B cell (primary cell): ENCODE measurements around the gene CELSR3. TPM values are rescaled to one million over a fixed set of nuclear protein-coding genes. Genes with fewer than 3 reads are reported as not detected.

Experiments used
- ATAC-seq: fragments of 200-7000 bp; cut with Tn5 transposase; one replicate; pipeline ENCODE4 v1.10.0; 2021; ENCODE audit warnings: low read depth, mild to moderate bottlenecking, moderate number of reproducible peaks, moderate library complexity
- CTCF ChIA-PET: fragments of 350-600 bp; sonication (Branson Sonifier 250); formaldehyde crosslinking; loops from one replicate; lab custom pipeline; 2021; ENCODE audit warnings: antibody characterized with exemption, inconsistent platforms; lab: Charles Lee
- POLR2A ChIA-PET: fragments of 350-600 bp; sonication (Branson Sonifier 250); formaldehyde crosslinking; loops from one replicate; lab custom pipeline; 2021; ENCODE audit warnings: antibody characterized with exemption; lab: Charles Lee
- DNase-seq: peaks from one replicate; pipeline ENCODE4 v3.0.0; 2013
- H2AFZ ChIP-seq: 2 replicates; pipeline ENCODE4 v1.6.1; 2012; ENCODE audit warnings: mild to moderate bottlenecking, low read depth, low read length; ENCODE audit not compliant: insufficient read depth, poor library complexity, severe bottlenecking
- H3K27ac ChIP-seq, 2 donors: 1 replicate in 1 of 2; 2 replicates in 1 of 2; pipeline ENCODE4 v1.5.1; 2012 to 2013; ENCODE audit warnings: low read length in 2 of 2, mild to moderate bottlenecking in 2 of 2, moderate library complexity in 1 of 2
- H3K27me3 ChIP-seq, 4 experiments: fragments of 200-600 bp in 1 of 4; sonication (generic) in 1 of 4; replicated peaks in 1 of 4; 1 replicate in 2 of 4; 2 replicates in 2 of 4; pipeline versions ENCODE4 v1.6.1 to v1.7.0; 2013 to 2016; ENCODE audit warnings: low read length in 3 of 4, mild to moderate bottlenecking in 2 of 4, mixed read lengths in 1 of 4, moderate library complexity in 1 of 4; ENCODE audit not compliant: insufficient read depth in 4 of 4, control insufficient read depth in 3 of 4; ENCODE audit errors: control extremely low read depth in 1 of 4
- H3K36me3 ChIP-seq, 2 experiments: replicated peaks in 1 of 2; 1 replicate in 1 of 2; 2 replicates in 1 of 2; pipeline versions ENCODE4 v1.6.1 to v1.7.1; 2013; ENCODE audit warnings: low read length in 1 of 2; ENCODE audit not compliant: insufficient read depth in 2 of 2, control insufficient read depth in 1 of 2; ENCODE audit errors: control extremely low read depth in 1 of 2, extremely low read depth in 1 of 2
- H3K4me1 ChIP-seq, 2 donors: fragments of 200-600 bp in 1 of 2; sonication (generic) in 1 of 2; 1 replicate in 1 of 2; 2 replicates in 1 of 2; pipeline versions ENCODE4 v1.5.1 to v1.6.1; 2013 to 2017; ENCODE audit warnings: low read length in 2 of 2; ENCODE audit not compliant: control insufficient read depth in 2 of 2, insufficient read depth in 2 of 2
- H3K4me2 ChIP-seq: replicated peaks from 2 replicates; pipeline ENCODE3; 2012; ENCODE audit warnings: mild to moderate bottlenecking, low read depth, low read length; ENCODE audit not compliant: poor library complexity, severe bottlenecking
- H3K4me3 ChIP-seq, 5 experiments: fragments of 200-600 bp in 1 of 5; sonication (generic) in 1 of 5; 1 replicate in 3 of 5; 2 replicates in 2 of 5; pipeline versions ENCODE4 v1.5.1 to v1.7.0; 2011 to 2016; ENCODE audit warnings: low read length in 4 of 5, mild to moderate bottlenecking in 4 of 5, low read depth in 2 of 5, control low read depth in 1 of 5, moderate library complexity in 1 of 5; ENCODE audit not compliant: insufficient read depth in 1 of 5; ENCODE audit errors: control extremely low read depth in 1 of 5, extremely low read depth in 1 of 5
- H3K79me2 ChIP-seq: fragments of 200-600 bp; sonication (generic); one replicate; pipeline ENCODE4 v1.6.0; 2016; ENCODE audit warnings: low read length; ENCODE audit not compliant: control insufficient read depth, insufficient read depth
- H3K9ac ChIP-seq: fragments of 200-600 bp; sonication (generic); 2 replicates; pipeline ENCODE4 v1.6.1; 2017; ENCODE audit warnings: mild to moderate bottlenecking, low read length, moderate library complexity
- H3K9me3 ChIP-seq, 3 donors: one replicate each; pipeline versions ENCODE4 v1.6.1 to v1.7.1; 2013; ENCODE audit warnings: low read length in 2 of 3; ENCODE audit not compliant: control insufficient read depth in 2 of 3, insufficient read depth in 1 of 3; ENCODE audit errors: control extremely low read depth in 1 of 3
- H4K20me1 ChIP-seq: 2 replicates; pipeline ENCODE4 v1.6.0; 2012; ENCODE audit warnings: mild to moderate bottlenecking, low read length; ENCODE audit not compliant: insufficient read depth, control insufficient read depth, poor library complexity, severe bottlenecking
- H3K27ac Mint-ChIP-seq: one replicate; pipeline ENCODE4 v1.8.0; 2021; ENCODE audit warnings: mixed read lengths
- H3K27me3 Mint-ChIP-seq: one replicate; pipeline ENCODE4 v1.8.0; 2021; ENCODE audit warnings: mixed read lengths
- H3K4me1 Mint-ChIP-seq: one replicate; pipeline ENCODE4 v1.8.0; 2021; ENCODE audit warnings: mixed read lengths
- H3K4me3 Mint-ChIP-seq: one replicate; pipeline ENCODE4 v1.8.0; 2021; ENCODE audit warnings: mixed read lengths
- H3K9me3 Mint-ChIP-seq: one replicate; pipeline ENCODE4 v1.8.0; 2022; ENCODE audit warnings: mixed read lengths; ENCODE audit not compliant: insufficient read depth
- EZH2 ChIP-seq: IDR thresholded peaks from 2 replicates; pipeline ENCODE4 v1.6.1; 2012; ENCODE audit warnings: borderline replicate concordance, low read depth, mild to moderate bottlenecking, moderate library complexity, low read length; ENCODE audit not compliant: insufficient read depth, poor library complexity, severe bottlenecking
- WGBS: methylation state at CpG from one replicate; pipeline ENCODE4 v1.1.5; 2013; ENCODE audit warnings: missing lambda C conversion rate; ENCODE audit not compliant: insufficient coverage; 5-methylcytosine and 5-hydroxymethylcytosine counted together
- intact Hi-C: fragments of 100-400 bp; cut with micrococcal nuclease; formaldehyde crosslinking; loops from one replicate; pipeline ENCODE4 v1.10.0; 2022
- polyA plus RNA-seq: library from polyadenylated mRNA; depleted of rRNA; stranded (reverse); fragments of >200 nt; gene quantifications from 2 replicates; pipeline ENCODE4 v1.2.3, GENCODE V29; 2012
- total RNA-seq, 2 donors: library from RNA; stranded (reverse); fragments of 120-200 nt in 1 of 2; gene quantifications; 1 replicate in 1 of 2; 2 replicates in 1 of 2; pipeline versions ENCODE4 v1.2.3 to v1.2.4, GENCODE V29; 2013 to 2022
- TF ChIP-seq, protein P1 (sequence below): fragments of 200-600 bp; IDR thresholded peaks from one replicate; pipeline ENCODE4 v1.8.0; 2022; ENCODE audit warnings: antibody characterized with exemption, mild to moderate bottlenecking

CELSR3 gene
- total and polyA plus RNA-seq, 2 donors (not counting 1 experiment from before 2014, with no cell fraction given) = 2.4 to 2.5 TPM

DNA sequence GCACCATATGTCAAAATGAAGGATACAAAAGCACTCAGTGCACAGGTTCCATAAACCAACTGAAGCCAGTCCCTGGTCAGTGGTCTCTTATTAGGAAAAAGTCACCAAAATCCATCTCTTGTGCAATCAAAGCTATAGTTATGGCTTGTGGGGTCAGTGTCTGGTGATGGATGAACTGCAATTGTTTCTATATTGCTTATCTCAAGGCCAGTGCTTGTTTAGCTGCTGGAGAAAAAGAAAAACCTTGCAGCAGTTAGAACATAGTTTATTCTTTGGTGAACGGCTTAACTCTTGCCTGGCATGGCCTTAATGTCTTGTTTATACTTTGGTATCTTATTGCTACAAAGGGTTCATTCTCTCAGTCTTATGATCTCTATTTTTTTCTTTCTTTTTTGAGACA lies 50.4 kb downstream of the CELSR3 start:
- Histone ChIP-seq H3K9me3 (peaks cover 0 to 7% (median 4%) of the 10 kb centered on the region in 3 donors), H3K27ac (no peak overlapping the region), H4K20me1 (no peaks in the 10 kb centered on the region), H3K4me3 (no peak overlapping the region), H3K79me2 (peaks cover 29% of the 10 kb centered on the region), H3K9ac (no peak overlapping the region), H2AFZ (no peak overlapping the region), H3K4me2 (no peak overlapping the region), H3K4me1 (peaks cover 10 to 14% of the 10 kb centered on the region in 2 donors), H3K36me3 (no peaks in the 10 kb centered on the region), H3K27me3 (no peaks in the 10 kb centered on the region)
- intact Hi-C loops = no loop called here
- ATAC-seq = no peak
- Mint-ChIP-seq H3K27me3 (no peaks in the 10 kb centered on the region), H3K27ac (no peak overlapping the region), H3K4me3 (no peak overlapping the region), H3K9me3 (no peaks in the 10 kb centered on the region), H3K4me1 (peaks cover 15% of the 10 kb centered on the region)
- DNase-seq = no peak
- ChIA-PET CTCF (interaction anchor here (0.7 to 5.0 kb wide), 4 partner anchors 22 to 212 kb away, joined by 3 to 35 read pairs (median 4); partner anchors contain the start of gene SLC26A6), POLR2A (no interaction called here)
- 86% methylated on average over 1 of the region's 1 CpG for WGBS
- TF ChIP-seq, protein P1, sequence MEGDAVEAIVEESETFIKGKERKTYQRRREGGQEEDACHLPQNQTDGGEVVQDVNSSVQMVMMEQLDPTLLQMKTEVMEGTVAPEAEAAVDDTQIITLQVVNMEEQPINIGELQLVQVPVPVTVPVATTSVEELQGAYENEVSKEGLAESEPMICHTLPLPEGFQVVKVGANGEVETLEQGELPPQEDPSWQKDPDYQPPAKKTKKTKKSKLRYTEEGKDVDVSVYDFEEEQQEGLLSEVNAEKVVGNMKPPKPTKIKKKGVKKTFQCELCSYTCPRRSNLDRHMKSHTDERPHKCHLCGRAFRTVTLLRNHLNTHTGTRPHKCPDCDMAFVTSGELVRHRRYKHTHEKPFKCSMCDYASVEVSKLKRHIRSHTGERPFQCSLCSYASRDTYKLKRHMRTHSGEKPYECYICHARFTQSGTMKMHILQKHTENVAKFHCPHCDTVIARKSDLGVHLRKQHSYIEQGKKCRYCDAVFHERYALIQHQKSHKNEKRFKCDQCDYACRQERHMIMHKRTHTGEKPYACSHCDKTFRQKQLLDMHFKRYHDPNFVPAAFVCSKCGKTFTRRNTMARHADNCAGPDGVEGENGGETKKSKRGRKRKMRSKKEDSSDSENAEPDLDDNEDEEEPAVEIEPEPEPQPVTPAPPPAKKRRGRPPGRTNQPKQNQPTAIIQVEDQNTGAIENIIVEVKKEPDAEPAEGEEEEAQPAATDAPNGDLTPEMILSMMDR = no peak
- no peak for TF ChIP-seq EZH2
